HG02588 (cell line): ENCODE results near the gene C16orf87.

Experiments
- ATAC-seq: cut with Tn5 transposase; IDR thresholded peaks from one replicate; pipeline ENCODE4 v1.9.1; 2021; ENCODE audit warnings: mild to moderate bottlenecking, moderate library complexity; ENCODE audit not compliant: unreplicated experiment

The C16orf87 gene

DNA sequence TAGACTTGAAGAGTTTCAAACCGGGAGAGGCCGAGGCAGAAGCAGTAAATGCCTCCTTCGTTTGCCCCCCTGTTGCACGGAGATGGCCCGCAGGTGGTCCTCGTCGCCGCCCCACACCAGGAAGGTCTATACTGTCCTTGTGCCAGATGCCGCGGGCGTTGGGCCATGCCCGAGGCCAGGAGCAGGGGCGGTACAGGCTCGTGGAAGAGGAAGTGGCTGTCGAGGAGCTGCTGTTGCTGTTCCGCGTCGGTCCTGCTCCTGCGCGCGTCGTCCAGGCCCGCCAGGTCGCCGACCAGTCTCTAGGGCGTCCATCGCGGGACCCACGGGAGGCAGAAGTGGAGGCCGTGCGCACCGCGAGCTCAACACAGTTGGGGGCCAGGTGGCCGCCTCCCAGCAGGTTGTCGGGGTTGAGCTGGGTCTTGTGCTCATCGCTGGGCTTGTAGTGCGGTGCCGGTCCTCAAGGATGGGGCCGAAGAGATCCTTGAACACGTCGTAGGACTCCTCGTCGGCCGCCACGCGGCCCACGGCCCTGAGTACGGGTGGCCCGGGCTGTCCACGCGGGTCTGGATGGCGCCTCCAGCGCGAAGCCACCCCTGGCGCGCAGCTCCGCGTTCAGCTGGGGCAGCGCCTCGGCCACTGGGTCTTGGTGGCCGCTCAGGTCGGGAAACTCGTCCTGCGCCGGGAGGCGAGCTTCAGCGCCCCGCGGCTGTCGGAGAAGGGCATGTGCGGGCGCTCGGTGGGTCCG lies 13.1 kb upstream of the C16orf87 start:
- ATAC-seq = no peak

DNA sequence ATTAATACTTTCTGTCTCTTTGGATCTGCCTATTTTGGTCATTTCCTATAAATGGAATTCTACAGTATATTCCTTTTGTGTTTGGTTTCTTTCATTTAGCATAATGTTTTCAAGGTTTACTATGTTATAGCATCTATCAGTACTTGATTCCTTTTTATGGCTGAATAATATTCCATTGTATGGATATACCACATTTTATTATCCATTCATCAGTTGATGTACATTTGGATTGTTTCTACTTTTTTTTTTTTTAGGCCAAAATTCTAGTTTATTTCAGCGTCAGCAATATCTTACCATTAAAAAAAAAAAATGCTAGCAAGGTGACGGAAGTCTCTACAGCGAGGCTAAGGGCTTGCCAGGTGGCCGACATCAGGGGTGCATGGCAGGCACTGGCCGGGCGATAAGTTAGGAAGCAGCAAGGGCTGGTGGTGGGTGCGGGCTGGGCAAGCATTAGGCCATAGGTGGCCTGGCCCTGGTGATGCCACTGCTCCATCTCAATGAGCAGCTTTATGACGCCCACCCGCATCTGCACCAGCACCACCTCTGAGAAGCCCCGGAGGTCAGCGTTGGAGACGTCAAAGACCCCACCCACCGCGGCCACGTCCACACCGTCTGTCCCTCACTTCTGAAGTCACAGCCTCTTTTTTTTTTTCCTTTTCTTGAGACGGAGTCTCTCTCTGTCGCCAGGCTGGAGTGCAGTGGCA lies 11.4 kb upstream of the C16orf87 start:
- no peak for ATAC-seq

DNA sequence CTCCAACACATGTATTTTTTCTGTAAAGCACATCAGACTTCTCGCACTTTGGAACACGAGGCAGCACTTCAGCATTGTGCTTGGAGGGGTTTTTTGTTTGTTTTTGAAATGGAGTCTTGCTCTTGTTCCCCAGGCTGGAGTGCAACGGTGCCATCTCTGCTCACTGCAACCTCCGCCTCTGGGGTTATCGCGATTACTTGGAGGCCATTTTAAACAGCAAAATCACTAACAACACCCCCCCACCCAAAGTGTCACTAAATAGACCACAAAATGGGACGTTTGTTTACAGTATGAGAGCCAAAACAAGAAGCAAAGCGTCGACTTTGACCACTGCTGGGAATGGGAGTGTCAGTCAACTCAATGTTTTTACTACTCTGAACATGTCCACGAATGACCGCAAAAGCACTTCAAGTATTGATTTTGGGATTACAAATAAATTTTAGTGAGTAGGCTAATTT lies 9.0 kb upstream of the C16orf87 start:
- ATAC-seq = no peak

DNA sequence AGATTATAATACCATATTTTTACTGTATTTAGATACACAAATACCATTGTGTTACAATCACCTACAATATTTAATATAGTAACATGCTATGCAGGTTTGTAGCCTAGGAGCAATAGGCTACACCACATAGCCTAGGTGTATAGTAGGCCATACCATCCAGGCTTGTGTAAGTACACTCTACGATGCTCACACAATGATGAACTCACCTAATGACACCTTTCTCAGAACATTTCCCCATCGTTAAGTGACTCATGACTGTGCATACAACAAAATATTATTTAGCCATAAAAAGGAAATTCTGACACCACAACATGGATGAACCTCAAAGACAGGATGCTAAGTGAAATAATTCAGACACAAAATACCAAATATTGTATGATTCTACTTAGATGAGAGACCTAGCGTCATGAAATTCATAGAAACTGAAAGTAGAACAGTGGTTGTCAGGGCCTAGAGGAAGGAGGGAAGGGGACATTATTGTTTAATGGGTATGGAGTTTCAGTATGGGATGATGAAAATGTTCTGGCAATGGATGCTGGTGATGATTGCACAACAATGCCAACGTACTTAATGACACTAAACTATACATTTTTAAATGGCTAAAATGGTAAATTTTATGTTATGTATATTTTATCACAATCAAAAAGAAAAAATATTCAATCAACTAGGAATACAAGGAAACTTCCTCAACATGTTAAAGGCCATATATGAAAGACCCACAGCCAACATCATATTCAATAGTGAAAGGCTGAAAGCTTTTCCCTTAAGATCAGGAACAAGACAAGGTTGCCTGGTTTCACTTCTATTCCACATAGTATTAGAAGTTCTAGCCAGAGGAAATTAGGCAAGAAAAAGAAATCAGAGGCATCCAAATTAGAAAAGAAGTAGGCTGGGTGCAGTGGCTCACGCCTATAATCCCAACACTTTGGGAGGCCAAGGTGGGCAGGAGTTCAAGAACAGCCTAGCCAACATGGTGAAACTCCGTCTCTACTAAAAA lies 5.9 kb upstream of the C16orf87 start:
- no peak for ATAC-seq

DNA sequence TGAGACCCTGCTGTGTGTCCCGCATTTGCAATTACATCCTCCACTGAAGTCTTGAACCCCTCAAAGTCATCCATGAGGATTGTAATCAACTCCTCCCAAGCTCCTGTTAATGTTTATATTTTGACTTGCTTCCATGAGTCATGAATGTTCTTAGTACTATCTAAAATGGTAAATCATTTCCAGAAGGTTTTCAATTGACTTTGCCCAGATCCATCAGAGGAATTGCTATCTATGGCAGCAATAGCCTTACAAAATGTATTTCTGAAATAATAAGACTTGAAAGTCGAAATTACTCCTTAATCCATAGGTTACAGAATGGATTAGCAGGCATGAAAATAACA lies 2.5 kb upstream of the C16orf87 start:
- ATAC-seq = no peak

DNA sequence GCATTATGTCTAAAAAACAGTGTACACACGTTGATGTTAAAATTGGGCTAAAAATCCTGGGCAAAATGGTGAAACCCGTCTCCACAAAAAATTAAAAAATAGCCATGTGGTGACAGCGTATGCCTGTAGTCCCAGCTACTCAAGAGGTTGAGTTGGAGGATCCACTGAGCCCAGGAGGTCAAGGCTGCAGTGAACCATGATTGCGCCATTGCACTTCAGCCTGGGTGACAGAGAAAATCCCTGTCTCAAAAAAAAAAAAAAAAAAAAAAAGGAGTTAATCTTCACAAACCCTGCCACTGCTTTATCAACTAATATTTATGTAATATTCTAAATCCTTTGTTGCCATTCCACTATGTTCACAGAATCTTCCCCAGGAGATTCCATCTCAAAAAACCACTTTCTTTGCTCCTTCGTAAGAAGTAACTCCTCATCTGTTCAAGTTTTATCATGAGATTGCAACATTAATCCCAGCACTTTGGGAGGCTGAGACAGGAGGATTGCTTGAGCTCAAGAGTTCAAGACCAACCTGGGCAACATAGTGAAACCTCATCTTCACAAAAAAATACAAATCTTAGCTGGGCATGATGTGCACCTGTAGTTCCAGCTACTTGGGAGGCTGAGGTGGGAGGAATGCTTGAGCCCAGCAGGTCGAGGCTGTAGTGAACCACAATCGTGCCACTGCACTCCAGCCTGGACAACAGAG lies 1.9 kb upstream of the C16orf87 start:
- no peak for ATAC-seq

DNA sequence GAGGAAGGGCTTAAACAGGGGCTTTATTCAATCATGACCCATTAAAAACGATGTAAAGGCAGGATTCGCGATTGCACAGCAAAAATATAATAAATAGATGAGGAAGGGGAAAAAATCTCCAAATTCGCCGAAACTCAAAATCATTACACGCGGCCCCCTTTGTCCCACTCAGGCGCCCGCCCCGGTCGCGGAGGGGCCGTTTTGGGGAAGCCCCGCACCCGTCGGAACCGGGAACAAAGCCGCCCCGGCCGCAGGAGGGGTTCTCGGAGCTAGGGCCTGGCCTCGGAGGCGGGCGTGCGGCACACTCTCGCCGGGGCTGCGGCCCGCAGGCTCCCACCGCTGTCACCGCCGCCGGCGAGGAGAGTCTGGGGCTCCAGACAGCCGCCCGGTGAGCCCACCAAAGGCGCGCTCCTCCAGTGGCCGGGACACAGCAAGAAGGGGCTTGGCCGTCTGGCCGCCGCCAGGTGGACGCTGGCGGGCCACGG lies 521 bp downstream of the C16orf87 start:
- peak; percentile 24 for ATAC-seq

DNA sequence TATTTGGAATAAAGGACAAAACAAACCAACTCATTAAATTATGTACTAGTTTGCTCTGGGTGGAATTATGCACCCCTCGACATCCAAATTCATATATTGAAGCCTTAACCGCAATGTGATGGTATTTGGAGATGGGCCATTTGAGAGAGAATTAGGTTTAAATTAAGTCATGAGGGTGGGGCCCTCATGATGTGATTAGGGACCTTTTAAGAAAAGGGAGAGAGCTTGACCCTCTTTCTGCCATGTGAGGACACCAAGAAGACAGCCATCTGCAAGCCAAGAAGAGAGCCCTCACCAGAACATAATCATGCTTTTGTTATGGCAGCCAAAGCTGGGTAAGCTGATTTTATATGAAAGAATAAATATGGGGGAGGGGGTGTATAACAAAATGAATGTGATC lies 2.0 kb downstream of the C16orf87 start:
- ATAC-seq = no peak

DNA sequence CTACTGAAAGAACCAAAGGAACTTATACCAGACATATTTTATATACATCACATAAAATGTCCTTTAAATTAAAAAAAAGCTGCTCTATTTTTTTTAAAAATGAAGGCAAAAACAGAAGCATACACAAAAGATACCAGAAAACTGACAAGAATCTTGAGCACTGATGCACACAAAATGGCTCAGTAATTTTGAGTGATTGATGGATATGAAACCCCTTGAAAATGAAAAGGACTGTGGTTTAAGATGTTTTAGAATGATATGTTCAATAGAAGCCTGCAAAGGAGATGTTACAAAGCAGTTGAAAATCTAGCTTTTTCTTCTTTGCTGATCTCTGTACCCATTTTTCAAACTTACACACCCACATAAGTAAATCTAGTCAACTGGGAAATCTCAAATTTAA lies 2.7 kb downstream of the C16orf87 start:
- ATAC-seq = no peak

DNA sequence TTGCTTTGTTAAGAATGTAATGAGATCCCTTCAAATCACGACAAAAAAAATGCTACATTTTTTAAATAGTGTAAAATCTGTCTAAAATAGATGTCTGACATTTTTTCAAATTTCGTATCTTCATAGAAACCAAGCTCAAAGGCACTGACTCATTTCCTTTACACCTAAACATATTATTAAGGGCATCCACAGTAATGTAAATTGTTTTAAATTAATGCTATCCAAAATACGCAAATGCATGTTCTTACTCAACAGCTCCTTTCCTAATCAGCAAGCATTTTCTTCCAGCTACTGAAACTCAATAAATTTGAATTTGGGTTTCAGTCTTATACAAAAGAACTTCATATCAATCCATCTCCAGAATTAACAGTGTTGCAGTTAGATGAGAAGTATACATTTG lies 4.3 kb downstream of the C16orf87 start:
- ATAC-seq = no peak

DNA sequence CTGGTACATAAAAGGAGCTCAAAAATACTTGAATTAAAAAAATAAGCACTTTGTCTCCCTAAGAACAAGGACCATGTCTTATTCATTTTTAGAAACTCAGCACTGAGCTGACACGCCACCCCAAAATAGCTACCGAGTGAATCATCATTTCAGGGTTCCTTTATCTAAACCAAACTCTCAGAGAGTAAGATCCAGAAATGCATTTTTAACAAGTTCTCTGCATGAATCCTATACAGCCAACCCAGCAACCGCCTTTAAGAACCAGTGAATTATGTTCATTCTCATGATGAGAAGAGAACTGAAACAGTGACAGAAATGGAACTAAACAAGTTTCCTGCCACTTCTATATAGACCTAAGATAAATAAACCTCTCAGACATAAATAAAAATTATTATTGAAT lies 8.7 kb downstream of the C16orf87 start:
- peak; percentile 81 for ATAC-seq

DNA sequence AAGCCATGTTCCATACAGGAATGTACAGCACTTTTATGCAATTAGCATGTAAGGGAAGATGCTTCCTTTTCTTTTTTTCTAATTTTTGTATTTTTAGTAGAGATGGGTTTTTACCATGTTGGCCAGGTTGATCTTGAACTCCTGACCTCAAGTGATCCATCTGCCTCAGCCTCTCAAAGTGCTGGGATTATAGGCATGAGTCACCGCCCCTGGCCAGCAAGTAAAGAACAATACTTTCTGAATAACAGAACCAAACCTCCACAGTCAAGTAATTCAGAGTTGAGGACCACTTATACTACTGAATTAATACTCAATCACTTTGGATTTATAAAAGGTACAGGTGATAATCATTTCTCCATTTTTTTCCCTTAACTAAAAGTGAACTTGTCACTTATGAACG lies 13.0 kb downstream of the C16orf87 start:
- ATAC-seq = no peak

DNA sequence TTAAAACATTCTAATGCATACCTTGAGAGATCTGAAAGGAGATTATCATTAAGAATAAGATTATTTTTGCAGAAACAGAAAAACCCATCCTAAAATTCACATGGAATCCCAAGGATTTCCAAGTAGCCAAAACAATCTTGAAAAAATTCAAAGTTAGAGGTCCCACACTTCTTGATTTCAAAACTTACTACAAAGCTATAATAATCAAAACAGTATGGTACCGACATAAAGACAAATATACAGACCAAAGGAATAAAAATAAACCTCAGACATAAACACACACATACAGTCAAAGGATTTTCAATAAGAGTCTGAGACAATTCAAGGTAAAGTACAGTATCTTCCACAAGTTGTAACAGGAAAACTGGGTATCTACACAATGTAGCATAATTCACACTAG lies 16.2 kb downstream of the C16orf87 start:
- no peak for ATAC-seq

DNA sequence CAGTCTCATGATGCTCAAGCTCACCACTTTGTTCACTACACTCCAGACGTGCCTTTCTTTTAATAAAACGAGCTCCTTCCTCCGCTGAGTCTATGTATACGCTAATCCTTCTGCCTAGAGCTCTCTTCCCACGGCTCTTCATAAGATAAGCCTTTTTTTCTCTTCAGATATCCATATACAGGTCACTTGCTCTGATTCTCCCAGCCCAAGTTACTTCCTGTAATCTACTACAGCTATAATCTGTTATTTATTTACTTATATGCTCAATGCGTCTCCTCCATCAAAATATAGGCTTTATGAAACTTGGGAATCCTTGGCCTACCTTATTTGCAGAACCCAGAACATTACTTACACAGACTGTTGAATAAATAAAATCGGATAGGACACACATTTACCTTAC lies 17.4 kb downstream of the C16orf87 start:
- ATAC-seq = no peak

DNA sequence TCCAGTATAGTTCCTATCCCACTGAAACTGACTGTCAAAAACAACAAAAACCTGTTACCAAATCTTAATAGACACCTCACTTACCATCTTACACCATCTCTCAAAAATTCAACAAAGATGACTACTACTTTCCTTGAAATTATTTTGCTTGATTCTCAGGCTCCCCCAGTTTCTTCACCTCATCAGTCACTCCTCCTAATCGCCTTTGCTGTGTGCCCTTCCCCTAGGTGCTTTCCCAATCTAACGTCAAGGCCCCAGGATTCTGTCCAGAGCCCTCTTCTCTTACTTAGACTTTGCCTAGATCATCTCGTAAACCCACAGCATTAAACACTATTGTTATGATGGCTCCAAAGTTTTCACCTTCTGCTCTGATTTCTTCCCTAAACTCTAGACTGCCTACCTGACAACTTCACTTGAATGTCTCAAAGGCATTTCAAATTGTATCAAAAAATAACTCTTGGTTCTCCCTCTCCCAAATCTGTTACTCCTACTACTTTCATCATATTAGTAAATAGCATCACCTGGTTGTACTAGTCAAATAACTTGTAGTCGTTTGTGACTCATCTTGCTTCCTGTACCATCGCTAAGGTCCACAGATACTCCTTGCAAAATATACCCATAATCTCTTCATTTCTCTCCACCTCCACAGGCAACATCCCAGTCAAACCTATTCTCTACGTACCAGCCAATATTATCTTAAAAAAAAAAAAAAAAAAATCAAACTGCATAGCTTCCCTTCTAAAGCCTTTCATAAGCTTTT lies 18.0 kb downstream of the C16orf87 start:
- ATAC-seq = no peak

DNA sequence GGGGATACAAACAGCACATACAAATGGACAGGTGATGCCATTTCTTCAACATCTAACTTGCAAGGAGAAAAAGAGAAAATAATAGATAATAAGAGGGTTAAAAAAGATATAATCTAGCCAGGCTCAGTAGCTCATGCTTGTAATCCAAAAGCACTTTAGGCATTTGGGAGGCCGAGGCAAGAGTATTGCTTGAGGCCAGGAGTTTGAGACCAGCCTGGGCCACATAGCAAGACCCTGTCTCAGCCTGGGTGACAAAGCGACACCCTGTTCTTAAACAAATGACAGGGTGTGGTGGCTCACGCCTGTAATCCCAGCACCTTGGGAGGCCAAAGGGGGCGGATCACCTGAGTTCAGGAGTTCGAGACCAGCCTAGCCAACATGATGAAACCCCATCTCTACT lies 19.3 kb downstream of the C16orf87 start:
- no peak for ATAC-seq

DNA sequence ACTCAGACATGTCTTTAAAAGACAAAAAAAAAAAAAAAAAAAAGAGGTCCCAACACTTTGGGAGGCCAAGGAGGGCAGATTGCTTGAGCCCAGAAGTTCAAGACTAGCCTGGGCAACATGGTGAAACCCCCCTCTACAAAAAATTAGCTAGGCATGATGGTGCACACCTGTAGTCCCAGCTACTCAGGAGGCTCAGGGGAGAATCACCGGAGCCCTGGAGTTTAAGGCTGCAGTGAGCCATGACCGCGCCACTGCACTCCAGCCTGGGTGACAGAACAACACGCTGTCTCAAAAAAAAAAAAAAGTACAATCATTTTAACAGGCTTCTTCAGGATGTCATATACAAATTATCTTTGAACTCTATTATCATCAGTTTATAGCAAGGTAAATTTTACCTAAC lies 22.0 kb downstream of the C16orf87 start:
- ATAC-seq = peak; percentile 58

DNA sequence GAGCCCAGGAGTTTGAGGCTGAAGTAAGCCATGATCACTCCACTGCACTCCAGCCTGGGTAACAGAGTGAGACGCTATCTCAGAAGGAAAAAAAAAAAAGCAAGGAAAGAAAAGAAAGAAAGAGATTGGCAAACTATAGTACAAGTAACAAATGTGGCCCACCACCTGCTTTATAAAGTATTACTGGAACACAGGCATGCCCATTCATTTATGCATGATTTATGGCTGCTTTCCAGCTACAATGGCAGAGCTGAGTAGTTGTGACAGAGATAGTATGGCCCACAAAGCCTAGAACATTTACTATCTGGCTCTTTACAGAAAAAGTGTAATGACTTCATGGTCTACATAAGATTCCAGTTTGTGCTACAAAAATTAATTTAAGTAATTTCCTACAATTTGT lies 23.6 kb downstream of the C16orf87 start:
- ATAC-seq = no peak

DNA sequence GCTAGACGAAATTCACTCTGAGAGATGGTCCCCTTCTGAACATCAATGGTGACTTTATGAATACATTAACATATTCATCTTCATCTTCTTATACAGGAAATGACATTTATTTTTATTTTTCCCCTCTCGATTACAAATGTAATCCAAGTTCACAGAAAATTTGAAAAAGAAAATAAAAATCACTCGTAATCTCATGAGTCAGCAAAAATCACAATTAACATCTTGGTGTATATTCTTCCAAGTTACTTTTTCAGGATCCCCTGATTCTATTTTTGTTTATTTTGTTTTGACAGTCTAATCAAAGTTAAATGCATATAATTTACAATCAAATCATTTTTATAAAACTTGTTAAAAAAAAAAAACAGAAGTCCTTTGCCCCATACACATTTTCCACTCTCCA lies 27.6 kb downstream of the C16orf87 start:
- no peak for ATAC-seq
